Mesenchymal stem cell (in vitro differentiated cells and primary cell): ENCODE measurements around the gene AIDA.

Experiments
- DNase-seq: peaks from one replicate; pipeline ENCODE4 v3.0.0-alpha.2; 2013
- H2AFZ ChIP-seq: one replicate; pipeline ENCODE4 v1.6.1; 2013; ENCODE audit warnings: low read depth, mild to moderate bottlenecking, control low read depth, inconsistent platforms, low read length, moderate library complexity
- H2AK5ac ChIP-seq: 2 replicates; pipeline ENCODE4 v1.6.1; 2013; ENCODE audit warnings: low read length, moderate library complexity, mild to moderate bottlenecking, inconsistent platforms; ENCODE audit not compliant: severe bottlenecking
- H2BK120ac ChIP-seq: one replicate; pipeline ENCODE4 v1.6.1; 2013; ENCODE audit warnings: low read depth, mild to moderate bottlenecking, inconsistent platforms, low read length, moderate library complexity
- H2BK12ac ChIP-seq, 2 experiments: one replicate each; pipeline ENCODE4 v1.6.1; 2013; ENCODE audit warnings: inconsistent platforms in 2 of 2, low read length in 2 of 2, mild to moderate bottlenecking in 2 of 2, moderate library complexity in 2 of 2, control low read depth in 1 of 2
- H2BK15ac ChIP-seq: one replicate; pipeline ENCODE4 v1.6.1; 2013; ENCODE audit warnings: mild to moderate bottlenecking, low read depth, inconsistent platforms; ENCODE audit not compliant: poor library complexity, severe bottlenecking
- H2BK5ac ChIP-seq: 2 replicates; pipeline ENCODE4 v1.6.1; 2013; ENCODE audit warnings: low read depth, mild to moderate bottlenecking, low read length, control low read depth, inconsistent platforms; ENCODE audit not compliant: poor library complexity, severe bottlenecking
- H3K14ac ChIP-seq, 2 experiments: one replicate each; pipeline ENCODE4 v1.6.1; 2013; ENCODE audit warnings: inconsistent platforms in 2 of 2, low read length in 2 of 2, control low read depth in 1 of 2, mild to moderate bottlenecking in 1 of 2, moderate library complexity in 1 of 2
- H3K18ac ChIP-seq, 2 experiments: one replicate each; pipeline ENCODE4 v1.6.1; 2013; ENCODE audit warnings: inconsistent platforms in 2 of 2, low read length in 2 of 2, control low read depth in 1 of 2, low read depth in 1 of 2, mild to moderate bottlenecking in 1 of 2
- H3K23ac ChIP-seq, 2 experiments: one replicate each; pipeline ENCODE4 v1.6.1; 2013; ENCODE audit warnings: inconsistent platforms in 2 of 2, low read length in 2 of 2, mild to moderate bottlenecking in 2 of 2, moderate library complexity in 2 of 2, control low read depth in 1 of 2
- H3K27ac ChIP-seq: 2 replicates; pipeline ENCODE4 v1.5.1; 2013; ENCODE audit warnings: mild to moderate bottlenecking, moderate library complexity, low read length, control low read depth, inconsistent platforms; ENCODE audit not compliant: poor library complexity, severe bottlenecking
- H3K27me3 ChIP-seq, 2 experiments: 2 replicates each; pipeline versions ENCODE4 v1.6.1 to v1.7.0; 2013; ENCODE audit warnings: low read length in 2 of 2, mild to moderate bottlenecking in 2 of 2, moderate library complexity in 2 of 2, control low read depth in 1 of 2, inconsistent platforms in 1 of 2; ENCODE audit not compliant: control insufficient read depth in 1 of 2, insufficient read depth in 1 of 2
- H3K36me3 ChIP-seq, 2 experiments: 2 replicates each; pipeline versions ENCODE4 v1.6.1 to v1.7.0; 2013; ENCODE audit warnings: low read length in 2 of 2, control low read depth in 1 of 2, inconsistent platforms in 1 of 2, low read depth in 1 of 2, mild to moderate bottlenecking in 1 of 2; ENCODE audit not compliant: insufficient read depth in 2 of 2, control insufficient read depth in 1 of 2
- H3K4ac ChIP-seq, 2 experiments: one replicate each; pipeline ENCODE4 v1.6.1; 2013; ENCODE audit warnings: inconsistent platforms in 2 of 2, low read length in 2 of 2, mild to moderate bottlenecking in 2 of 2, moderate library complexity in 2 of 2, control low read depth in 1 of 2, low read depth in 1 of 2
- H3K4me1 ChIP-seq: 2 replicates; pipeline ENCODE4 v1.6.1; 2013; ENCODE audit warnings: low read depth, low read length, control low read depth; ENCODE audit not compliant: control insufficient read depth, insufficient read depth
- H3K4me2 ChIP-seq: 2 replicates; pipeline ENCODE4 v1.6.1; 2013; ENCODE audit warnings: low read length, mild to moderate bottlenecking, inconsistent platforms; ENCODE audit not compliant: poor library complexity, severe bottlenecking
- H3K4me3 ChIP-seq, 2 experiments: 2 replicates each; pipeline versions ENCODE4 v1.5.1 to v1.7.0; 2013; ENCODE audit warnings: low read length in 2 of 2, mild to moderate bottlenecking in 2 of 2, control low read depth in 1 of 2, low read depth in 1 of 2; ENCODE audit not compliant: insufficient read depth in 1 of 2
- H3K79me1 ChIP-seq: replicated peaks from 2 replicates; pipeline ENCODE4 v1.6.1; 2013; ENCODE audit warnings: mild to moderate bottlenecking, control low read depth, low read length, inconsistent platforms; ENCODE audit not compliant: poor library complexity, severe bottlenecking
- H3K9ac ChIP-seq: 2 replicates; pipeline ENCODE4 v1.7.0; 2013; ENCODE audit warnings: mild to moderate bottlenecking, low read length, moderate library complexity
- H3K9me3 ChIP-seq: 2 replicates; pipeline ENCODE4 v1.7.0; 2013; ENCODE audit warnings: mild to moderate bottlenecking, low read length; ENCODE audit not compliant: control insufficient read depth
- H4K8ac ChIP-seq: one replicate; pipeline ENCODE4 v1.6.1; 2013; ENCODE audit warnings: inconsistent platforms, mild to moderate bottlenecking, low read length, moderate library complexity
- H4K91ac ChIP-seq: one replicate; pipeline ENCODE4 v1.6.1; 2013; ENCODE audit warnings: mild to moderate bottlenecking, low read length, inconsistent platforms
- WGBS: methylation state at CpG from one replicate; pipeline ENCODE4 v1.1.7; 2013; ENCODE audit warnings: mixed read lengths; 5-methylcytosine and 5-hydroxymethylcytosine counted together

Gene AIDA

DNA sequence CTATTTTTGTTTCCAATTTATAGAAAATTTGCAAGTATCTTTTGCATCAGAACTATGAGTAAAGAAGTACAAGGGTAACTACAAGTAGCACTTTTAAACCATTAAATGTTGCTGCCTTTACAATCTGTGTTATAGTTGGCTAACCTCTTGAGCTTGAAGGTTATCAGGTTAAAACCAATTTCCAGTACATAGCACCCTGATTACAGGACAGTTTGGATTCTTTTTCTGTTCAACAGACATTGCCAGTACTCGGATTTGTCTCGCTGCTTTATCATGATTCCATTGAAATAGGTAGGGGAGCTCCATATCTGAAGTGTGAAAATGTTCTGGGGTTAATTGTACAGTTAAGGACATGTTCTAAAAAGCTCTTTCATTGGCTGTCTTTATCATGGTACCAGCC is 54.4 kb downstream of the AIDA start:
- Histone ChIP-seq H3K4me1 (no peaks in the 10 kb centered on the region), H2BK120ac (no peak overlapping the region), H3K36me3 (peaks cover 12 to 97% of the 10 kb centered on the region in 2 experiments), H2AK5ac (no peak overlapping the region), H3K4me2 (no peak overlapping the region), H3K9ac (no peak overlapping the region), H2BK12ac (no peak overlapping the region), H2AFZ (no peak overlapping the region), H3K79me1 (peaks cover 13% of the 10 kb centered on the region), H3K18ac (no peak overlapping the region), H4K91ac (no peak overlapping the region), H3K4ac (no peak overlapping the region), H2BK15ac (no peak overlapping the region), H3K27me3 (no peaks in the 10 kb centered on the region), H3K23ac (no peak overlapping the region), H3K4me3 (no peak overlapping the region), H3K9me3 (no peaks in the 10 kb centered on the region), H2BK5ac (no peak overlapping the region), H3K14ac (no peak overlapping the region), H4K8ac (no peak overlapping the region), H3K27ac (no peak overlapping the region)
- WGBS, result 94% methylated on average over 2 of the region's 2 CpGs
- DNase-seq, result no peak

DNA sequence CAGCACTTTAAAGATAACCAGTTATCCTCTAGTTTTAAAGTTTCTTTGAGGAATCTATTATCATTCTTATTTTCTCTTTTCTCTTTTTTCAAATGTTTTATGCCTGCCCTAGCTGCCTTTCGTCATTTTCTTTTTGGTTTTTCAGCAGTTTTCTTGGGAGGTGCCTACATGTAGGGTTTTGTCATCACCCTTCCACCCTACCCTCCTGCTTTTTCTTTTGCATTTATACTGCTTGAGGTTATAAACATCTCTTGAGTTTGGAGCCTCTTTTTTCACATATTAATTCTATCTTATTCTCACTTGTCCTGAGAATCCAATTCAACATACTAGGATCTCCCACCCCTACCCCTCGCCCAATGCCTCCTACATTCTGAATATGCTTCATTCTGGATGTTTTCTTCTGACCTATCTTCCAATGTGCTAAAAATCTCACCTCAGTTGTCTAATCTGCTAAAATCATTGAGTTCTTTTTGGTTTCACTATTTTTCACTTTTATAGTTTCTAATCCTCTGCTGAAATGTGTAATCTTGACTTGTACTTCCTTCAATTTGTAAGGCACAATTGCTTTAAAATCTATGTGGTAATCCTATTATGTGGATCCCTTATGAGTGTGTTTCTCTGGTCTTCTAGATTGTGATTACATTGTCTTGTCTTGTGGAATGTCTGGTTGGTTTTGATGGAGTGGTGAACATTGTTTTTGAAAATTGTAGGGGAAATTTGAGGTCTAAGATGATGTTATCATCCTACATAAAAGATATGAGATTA is 55.7 kb downstream of the AIDA start:
- H2BK12ac ChIP-seq, result no peak overlapping the region
- H4K8ac ChIP-seq, result no peak overlapping the region
- no peak overlapping the region for H3K9ac ChIP-seq
- no peak overlapping the region for H3K4ac ChIP-seq
- no peak overlapping the region for H2BK15ac ChIP-seq
- H3K4me3 ChIP-seq, result no peak overlapping the region
- peaks cover 9 to 97% of the 10 kb centered on the region in 2 experiments for H3K36me3 ChIP-seq
- no peaks in the 10 kb centered on the region for H3K27me3 ChIP-seq
- H4K91ac ChIP-seq, result no peak overlapping the region
- no peak for DNase-seq
- H3K4me2 ChIP-seq, result no peak overlapping the region
- H2AK5ac ChIP-seq, result no peak overlapping the region
- peaks cover 10% of the 10 kb centered on the region for H3K79me1 ChIP-seq
- H2BK120ac ChIP-seq, result no peak overlapping the region
- 99% methylated on average over 2 of the region's 2 CpGs for WGBS
- no peak overlapping the region for H3K14ac ChIP-seq
- H3K9me3 ChIP-seq, result no peaks in the 10 kb centered on the region
- H3K4me1 ChIP-seq, result no peaks in the 10 kb centered on the region
- no peak overlapping the region for H2AFZ ChIP-seq
- H3K23ac ChIP-seq, result no peak overlapping the region
- H3K27ac ChIP-seq, result no peak overlapping the region
- no peak overlapping the region for H3K18ac ChIP-seq
- no peak overlapping the region for H2BK5ac ChIP-seq

DNA sequence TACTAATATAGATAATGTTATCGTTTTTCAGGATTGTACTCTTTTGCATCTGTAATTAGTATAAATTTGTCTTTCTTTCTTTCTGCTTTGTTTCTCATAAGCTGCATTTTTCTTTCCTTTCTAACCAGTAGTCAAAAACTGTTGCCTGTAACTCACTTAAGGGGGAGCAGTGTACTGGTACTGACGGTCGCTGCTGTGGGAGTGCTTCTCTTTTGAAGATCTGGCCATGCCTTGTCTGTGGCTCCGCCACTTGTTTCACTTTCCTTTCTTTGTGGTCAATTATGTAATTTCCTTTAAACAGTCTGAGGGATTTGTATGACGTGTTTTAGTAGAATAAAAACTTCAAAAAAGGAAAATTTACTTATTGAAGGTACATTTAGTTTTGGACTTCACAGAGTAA is 57.4 kb downstream of the AIDA start:
- peak; percentile 33 for DNase-seq
- no peak overlapping the region for H2AK5ac ChIP-seq
- H2BK120ac ChIP-seq, result no peak overlapping the region
- H3K4me3 ChIP-seq, result peak overlapping the region in 1 of 2 experiments; percentile 41
- H3K27ac ChIP-seq, result no peak overlapping the region
- H3K9me3 ChIP-seq, result no peaks in the 10 kb centered on the region
- no peak overlapping the region for H2BK5ac ChIP-seq
- H3K27me3 ChIP-seq, result no peaks in the 10 kb centered on the region
- H3K14ac ChIP-seq, result no peak overlapping the region
- H3K4ac ChIP-seq, result no peak overlapping the region
- H3K4me2 ChIP-seq, result no peak overlapping the region
- no peak overlapping the region for H2BK12ac ChIP-seq
- 97% methylated on average over 3 of the region's 5 CpGs for WGBS
- H3K36me3 ChIP-seq, result peaks cover 6 to 97% of the 10 kb centered on the region in 2 experiments
- H3K9ac ChIP-seq, result peak overlapping the region; percentile 59
- no peak overlapping the region for H2BK15ac ChIP-seq
- no peak overlapping the region for H4K8ac ChIP-seq
- no peak overlapping the region for H3K18ac ChIP-seq
- H3K23ac ChIP-seq, result no peak overlapping the region
- no peaks in the 10 kb centered on the region for H3K4me1 ChIP-seq
- peaks cover 7% of the 10 kb centered on the region for H3K79me1 ChIP-seq
- H4K91ac ChIP-seq, result no peak overlapping the region
- H2AFZ ChIP-seq, result no peak overlapping the region

DNA sequence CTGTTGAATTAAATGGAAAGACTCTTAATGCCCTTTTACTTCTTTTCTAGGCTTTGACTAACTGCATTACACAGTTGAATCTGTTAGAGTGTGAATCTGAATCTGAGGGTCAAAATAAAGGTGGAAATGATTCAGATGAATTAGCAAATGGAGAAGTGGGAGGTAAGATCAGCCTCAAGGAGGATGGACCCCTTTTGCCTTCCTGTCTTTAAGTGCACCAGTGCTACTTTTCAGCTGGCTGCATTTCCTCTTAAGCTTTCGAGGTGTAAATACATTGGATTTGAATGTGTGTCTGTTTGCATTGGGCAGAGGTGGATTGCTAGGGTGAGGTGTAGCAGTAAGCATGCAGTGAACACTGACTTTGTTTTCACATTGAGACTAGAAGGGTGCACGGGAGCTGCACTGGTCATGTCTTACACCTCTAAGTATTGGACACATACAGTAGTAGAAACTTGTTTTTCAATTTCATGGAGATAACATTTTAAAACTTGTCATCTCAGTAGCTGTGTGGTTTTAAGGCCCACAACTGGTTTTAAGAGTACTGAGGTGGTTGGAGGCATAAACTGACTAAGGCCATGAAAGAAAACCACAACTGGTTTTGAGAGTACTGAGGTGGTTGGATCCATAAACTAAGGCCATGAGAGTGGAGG is 59.0 kb downstream of the AIDA start:
- Histone ChIP-seq H3K9me3 (no peaks in the 10 kb centered on the region), H3K18ac (no peak overlapping the region), H3K4ac (no peak overlapping the region), H3K4me3 (no peak overlapping the region), H3K27ac (no peak overlapping the region), H2BK120ac (no peak overlapping the region), H2BK15ac (no peak overlapping the region), H2BK5ac (no peak overlapping the region), H4K91ac (no peak overlapping the region), H2AK5ac (no peak overlapping the region), H2BK12ac (no peak overlapping the region), H3K9ac (peak overlapping the region; percentile 6), H3K27me3 (no peaks in the 10 kb centered on the region), H3K36me3 (peaks cover 12 to 96% of the 10 kb centered on the region in 2 experiments), H3K14ac (no peak overlapping the region), H4K8ac (no peak overlapping the region), H3K79me1 (peaks cover 11% of the 10 kb centered on the region), H3K4me2 (no peak overlapping the region), H3K23ac (no peak overlapping the region), H2AFZ (no peak overlapping the region), H3K4me1 (no peaks in the 10 kb centered on the region)
- DNase-seq, result no peak
- WGBS, result 93% methylated on average over 1 of the region's 2 CpGs
